GM12873 (cell line): Measurements from ENCODE around the gene SLC30A2.

ENCODE experiments used
- CTCF ChIP-seq: IDR thresholded peaks from 2 replicates; pipeline ENCODE4 v1.5.1; 2012; ENCODE audit warnings: low read depth, mild to moderate bottlenecking, moderate library complexity, low read length, control low read depth; ENCODE audit not compliant: insufficient read depth; ENCODE audit errors: missing control alignments

The SLC30A2 gene, protein sequence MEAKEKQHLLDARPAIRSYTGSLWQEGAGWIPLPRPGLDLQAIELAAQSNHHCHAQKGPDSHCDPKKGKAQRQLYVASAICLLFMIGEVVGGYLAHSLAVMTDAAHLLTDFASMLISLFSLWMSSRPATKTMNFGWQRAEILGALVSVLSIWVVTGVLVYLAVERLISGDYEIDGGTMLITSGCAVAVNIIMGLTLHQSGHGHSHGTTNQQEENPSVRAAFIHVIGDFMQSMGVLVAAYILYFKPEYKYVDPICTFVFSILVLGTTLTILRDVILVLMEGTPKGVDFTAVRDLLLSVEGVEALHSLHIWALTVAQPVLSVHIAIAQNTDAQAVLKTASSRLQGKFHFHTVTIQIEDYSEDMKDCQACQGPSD

DNA sequence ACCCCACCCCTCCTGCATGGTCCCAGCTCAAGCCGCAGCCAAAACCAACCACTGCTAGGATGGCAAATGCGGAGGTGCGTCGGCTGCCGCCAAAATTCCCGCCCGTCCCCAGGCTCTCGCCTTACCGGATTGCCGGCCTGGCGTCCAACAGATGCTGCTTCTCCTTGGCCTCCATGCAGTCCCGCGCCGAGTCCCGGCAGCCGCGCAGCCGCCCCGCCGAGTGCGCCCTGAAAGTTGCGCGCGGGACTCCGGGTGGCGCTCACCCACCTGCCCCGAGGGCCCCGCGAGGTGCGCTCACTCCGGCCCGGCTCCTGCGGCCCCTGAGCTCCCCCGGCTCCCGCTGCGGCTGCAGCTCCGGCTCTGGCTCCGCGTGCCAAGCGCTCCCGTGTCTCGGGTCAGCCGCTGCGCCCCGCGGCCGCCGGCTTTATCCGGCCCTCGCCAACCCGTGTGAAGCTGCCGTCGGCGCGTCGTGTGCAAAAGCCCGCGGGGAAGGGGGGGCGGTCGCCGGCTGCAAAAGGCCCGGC, at the start of gene SLC30A2:
Gene SLC30A2, minus strand, starts transcription at position 397 of the 524 bp plus-strand sequence. Its CDS starts 222 bp downstream, at position 175.
- no peak for TF ChIP-seq CTCF

DNA sequence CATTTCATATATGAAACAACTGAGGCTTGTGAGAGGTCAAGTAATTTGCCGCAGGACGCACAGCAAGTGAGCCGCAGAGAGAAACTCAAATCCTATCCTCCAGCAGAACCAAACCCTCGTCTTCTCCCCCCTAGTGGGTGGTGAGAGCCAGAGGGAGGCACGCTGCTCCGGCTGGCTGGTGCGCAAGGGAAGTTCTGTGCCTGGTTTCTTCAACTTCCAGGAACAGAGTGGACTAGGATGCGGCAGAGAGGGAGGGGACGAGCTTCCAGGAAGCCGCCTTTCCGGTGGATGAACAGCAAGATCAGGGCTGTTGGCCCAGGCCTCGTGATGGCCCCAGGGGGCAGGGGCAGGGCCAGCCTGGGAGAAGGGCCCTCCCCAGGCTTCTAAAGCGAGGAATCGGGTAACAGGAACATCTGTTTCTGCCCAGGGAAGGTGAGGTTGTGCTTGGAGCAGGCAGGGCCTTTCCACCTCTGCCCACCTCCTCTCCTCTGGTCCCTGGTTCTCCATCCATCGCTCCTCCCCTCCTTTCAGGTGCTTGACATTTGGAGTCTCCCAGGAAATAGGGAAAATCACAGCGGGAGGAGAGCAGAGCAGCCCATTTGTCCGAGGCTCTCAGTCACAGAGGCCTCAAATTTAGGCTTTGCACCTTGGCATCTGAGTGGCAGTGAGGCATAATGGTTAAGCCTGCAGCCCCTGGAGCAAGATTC, 48.9 kb upstream of the SLC30A2 start:
- TF ChIP-seq CTCF: no peak

GRCh38 chr1:26094076-26094669, 48.3 kb upstream of the SLC30A2 start:
- no peak for TF ChIP-seq CTCF

DNA sequence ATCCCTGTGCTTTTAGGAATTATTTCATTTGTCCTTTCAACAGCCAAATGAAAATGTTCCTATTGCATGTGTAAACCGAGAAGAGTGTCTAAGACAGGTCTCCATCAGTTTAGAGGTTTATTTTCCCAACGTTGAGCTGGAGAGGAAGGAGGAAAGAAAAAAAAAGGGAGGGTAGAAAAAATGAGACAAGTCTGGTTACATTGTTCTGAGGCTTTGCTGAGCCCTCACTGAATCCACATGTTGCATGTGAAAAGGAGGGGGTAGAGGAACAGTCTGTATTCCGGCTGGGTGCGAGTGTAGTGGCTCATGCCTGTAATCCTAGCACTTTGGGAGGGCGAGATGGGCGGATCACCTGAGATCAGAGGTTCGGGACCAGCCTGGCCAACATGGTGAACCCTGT, 46.5 kb upstream of the SLC30A2 start:
- no peak for TF ChIP-seq CTCF

GRCh38 chr1:26090893-26091292, 45.0 kb upstream of the SLC30A2 start:
- TF ChIP-seq CTCF: no peak

DNA sequence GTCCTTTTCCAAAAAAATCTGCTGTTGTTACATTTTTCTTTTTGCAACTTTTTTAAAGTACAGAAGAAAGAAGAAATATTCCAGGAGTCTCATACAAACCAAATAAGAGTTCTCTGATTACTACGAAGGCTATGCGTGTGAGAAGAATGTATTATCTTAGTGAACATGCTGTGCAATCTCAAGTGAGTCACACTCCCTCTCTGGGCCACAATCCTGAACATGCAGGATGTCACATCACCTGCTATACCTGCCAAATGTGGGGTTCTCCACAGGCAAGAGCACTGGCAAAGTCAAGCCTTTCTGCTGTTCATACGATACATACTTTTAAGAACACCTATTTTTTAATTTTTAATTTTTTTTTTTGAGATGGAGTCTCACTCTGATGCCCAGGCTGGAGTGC, 43.2 kb upstream of the SLC30A2 start:
- no peak for TF ChIP-seq CTCF

- TF ChIP-seq CTCF: no peak
Observed at GRCh38 chr1:26084844-26085243, 38.9 kb upstream of the SLC30A2 start.
